ENCODE measurements around the gene ENO2.
A peak's percentile ranks its signal among the peaks of the same experiment; 100 is the strongest.

ENO2 gene

GRCh38 chr12:6950811-6951540 lies 36.6 kb downstream of the ENO2 start, which contains the start of gene PTPN6:
Gene PTPN6 (plus strand): TSS chr12:6951356. CDS start chr12:6951513, 157 bp downstream.
- DNase-seq = peak; percentile 51

GRCh38 chr12:6951551-6952120 lies 37.3 kb downstream of the ENO2 start:
- DNase-seq = no peak

GRCh38 chr12:6952121-6952862 lies 37.9 kb downstream of the ENO2 start:
- DNase-seq = peak; percentile 34

GRCh38 chr12:6952863-6953441 lies 38.6 kb downstream of the ENO2 start:
- DNase-seq = no peak

GRCh38 chr12:6953442-6954315 lies 39.3 kb downstream of the ENO2 start:
- peak; percentile 60 for DNase-seq

GRCh38 chr12:6954316-6955107 lies 40.1 kb downstream of the ENO2 start:
- no peak for DNase-seq

- no peak for DNase-seq
These were observed 41.0 kb downstream of the ENO2 start for GRCh38 chr12:6955108-6956020.

- DNase-seq = no peak
These were observed 41.8 kb downstream of the ENO2 start for GRCh38 chr12:6956021-6956727.

GRCh38 chr12:6957151-6957701 lies 42.8 kb downstream of the ENO2 start:
- no peak for DNase-seq

- no peak for DNase-seq
These were observed 43.6 kb downstream of the ENO2 start for GRCh38 chr12:6957741-6958608.

- no peak for DNase-seq
These were observed 44.3 kb downstream of the ENO2 start for GRCh38 chr12:6958609-6959057.

GRCh38 chr12:6959058-6959804 lies 44.9 kb downstream of the ENO2 start:
- DNase-seq = peak; percentile 65

GRCh38 chr12:6959805-6960592 lies 45.6 kb downstream of the ENO2 start:
- DNase-seq = no peak

- DNase-seq = peak; percentile 55
These were observed 46.4 kb downstream of the ENO2 start for GRCh38 chr12:6960593-6961277.

GRCh38 chr12:6961278-6961694 lies 46.9 kb downstream of the ENO2 start:
- peak; percentile 88 for DNase-seq

GRCh38 chr12:6961695-6962284 lies 47.4 kb downstream of the ENO2 start:
- DNase-seq = no peak

Data from activated CD4-positive, CD25-positive, alpha-beta regulatory T cell treated with anti-CD3 and anti-CD28 coated beads, Interleukin-2, amount 50 U/mL, for 72 hours (primary cell).